H1 (cell line): ENCODE data around the gene SLC52A1. TPM values are rescaled to one million over a fixed set of nuclear protein-coding genes. Genes with fewer than 3 reads are reported as not detected.

ENCODE experiments used
- FOSL1 ChIP-seq: IDR thresholded peaks from 2 replicates; pipeline ENCODE4 v1.6.1; 2011; ENCODE audit warnings: mild to moderate bottlenecking, low read depth, low read length, moderate library complexity; ENCODE audit not compliant: insufficient read depth
- KDM4A ChIP-seq: IDR thresholded peaks from one replicate; pipeline ENCODE4 v1.7.1; 2012; ENCODE audit warnings: low read depth, mild to moderate bottlenecking, moderate library complexity, low read length, inconsistent platforms; ENCODE audit not compliant: severe bottlenecking
- RNF2 ChIP-seq: fragments of 200-900, 300-1000 bp; sonication (generic); IDR thresholded peaks from 2 replicates; pipeline ENCODE4 v1.7.1; 2016; ENCODE audit warnings: borderline replicate concordance, low read depth, mild to moderate bottlenecking, antibody characterized with exemption, low read length; ENCODE audit not compliant: poor library complexity, severe bottlenecking; ENCODE audit errors: missing control alignments
- TAF1 ChIP-seq: IDR thresholded peaks from 2 replicates; pipeline ENCODE4 v1.6.1; 2011; ENCODE audit warnings: mild to moderate bottlenecking, low read depth, low read length
- polyA plus RNA-seq, 7 experiments: library from polyadenylated mRNA; depleted of rRNA in 3 of 7; stranded (reverse) in 5 of 7; unstranded in 2 of 7; fragments of >200 nt in 5 of 7; fragments of 200-250 nt in 2 of 7; gene quantifications; 1 replicate in 5 of 7; 2 replicates in 1 of 7; 4 replicates in 1 of 7; pipeline versions ENCODE4 v1.2.1 to v1.2.3, GENCODE V29; 2011 to 2013; ENCODE audit warnings: missing spikeins in 2 of 7, mixed read lengths in 2 of 7
- total RNA-seq: library from RNA; stranded (reverse); fragmentation: NEBNext Ultra II Directional; extraction: Animal tissue kit (Norgen Biotek cat#: 25700); gene quantifications from 2 replicates; pipeline ENCODE4 v1.2.1, GENCODE V29; 2021

Gene SLC52A1
- total and polyA plus RNA-seq, 2 of the 8 experiments (the other 6 are each of a cell fraction or from before 2014, with no cell fraction given) = 0.61 to 0.67 TPM

DNA sequence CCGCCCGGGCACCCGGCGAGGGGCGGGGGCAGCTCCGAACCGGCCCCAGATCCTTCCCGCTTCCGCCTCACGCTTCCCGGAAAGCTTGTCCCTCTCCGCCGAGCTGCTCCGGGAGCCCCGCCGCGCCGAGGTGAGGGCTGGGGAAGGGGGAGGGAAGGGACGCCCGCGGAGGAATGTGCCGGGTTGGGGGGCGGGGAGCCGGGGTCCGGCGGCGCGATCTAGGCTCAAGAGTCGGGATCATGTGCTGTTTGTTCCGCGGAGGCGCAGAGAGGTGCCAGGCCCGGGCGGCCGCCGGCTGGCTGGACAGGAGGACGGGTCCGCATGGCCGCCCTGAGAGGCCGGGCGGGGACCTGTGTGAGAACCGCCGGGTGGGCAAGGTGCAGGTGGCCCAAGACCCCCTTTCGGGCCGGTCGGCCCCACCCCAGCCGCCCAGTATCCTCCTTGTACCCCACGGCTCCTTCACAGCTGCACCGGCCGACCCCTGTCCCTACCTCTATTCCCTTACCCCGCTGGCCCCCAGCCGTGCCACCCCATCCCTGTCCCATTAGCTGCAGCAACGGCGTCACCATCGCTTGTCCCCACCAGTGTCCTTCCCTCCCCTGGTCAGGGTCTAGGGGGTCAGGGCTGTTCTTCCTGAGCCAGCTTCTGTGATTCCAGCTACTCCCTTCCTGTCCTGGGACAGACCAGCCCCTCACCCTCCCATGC, 37.0 kb downstream of the SLC52A1 start (continued):
- TF ChIP-seq FOSL1 (no peak), KDM4A (peak; percentile 5), TAF1 (0 out of 2 replicates have a peak, but pooled peaks have one; percentile 12), RNF2 (no peak)
